ENCODE results near the gene FHAD1. TPM values are rescaled to one million over a fixed set of nuclear protein-coding genes. Genes with fewer than 3 reads are reported as not detected.

Gene FHAD1
- total and polyA plus RNA-seq, 2 of the 13 experiments (the other 11 are each of a cell fraction or from before 2014, with no cell fraction given) = not detected

GRCh38 chr1:15207031-15207828 is 39.8 kb upstream of the FHAD1 start:
- Histone ChIP-seq H3K9me3 (ENCODE audit: low read length) (no peaks in the 10 kb centered on the region), H3K4me3 (replicated peaks in 1 of 3; ENCODE audit: insufficient read depth in 1 of 3, low read depth in 2 of 3, low read length in 3 of 3) (no peak overlapping the region), H3K27me3 (ENCODE audit: control insufficient read depth in 1 of 2, insufficient read depth in 2 of 2, low read length in 2 of 2) (no peaks in the 10 kb centered on the region), H3K4me1 (ENCODE audit: insufficient read depth, low read length) (peaks cover 48% of the 10 kb centered on the region), H3K4me2 (ENCODE audit: low read depth, low read length) (peak overlapping the region; percentile 42), H4K20me1 (ENCODE audit: insufficient read depth, low read length) (peaks cover 14% of the 10 kb centered on the region; the same call in 1 of the 2 replicates), H3K9ac (ENCODE audit: insufficient read depth, low read depth, low read length) (no peak overlapping the region), H3K36me3 (replicated peaks in 1 of 2; ENCODE audit: control insufficient read depth in 1 of 2, insufficient read depth in 2 of 2, low read length in 2 of 2) (peaks cover 1 to 17% of the 10 kb centered on the region in 2 experiments), H2AFZ (ENCODE audit: low read length) (no peak overlapping the region), H3K27ac (ENCODE audit: extremely low read length, insufficient read depth, low read length) (peak overlapping the region; percentile 14), H3K79me2 (ENCODE audit: insufficient read depth, low read length) (peaks cover 14% of the 10 kb centered on the region)
- intact Hi-C loops (cut with micrococcal nuclease; ENCODE audit: unreplicated experiment) (loop anchor here (2.0 kb wide), 2 partner anchors 66 to 96 kb away; no protein-coding TSS in a partner anchor), in situ Hi-C loops (cut with HindIII; ENCODE audit: extremely low pct_ligation_motif_present, low pct_unique_long_range_greater_than_20kb) (no loop called here)
- ChIA-PET CTCF (ENCODE audit: low intra/inter-chr PET ratio, low total read pairs) (no interaction called here), POLR2A (interaction anchor here (1.6 to 1.7 kb wide), 2 partner anchors 25 to 54 kb away, joined by 3 to 8 read pairs; partner anchors contain the start of gene TMEM51)
- 80% methylated on average over 24 of the region's 25 CpGs for WGBS (ENCODE audit: low lambda C conversion rate)
- FAIRE-seq (no peak), DNase-seq (ENCODE audit: low spot score) (no peak), ATAC-seq (peak; percentile 15; the same call in 2 of the 3 replicates)
- BruUV-seq (replicated peaks) = no TSS peak
- TF ChIP-seq TCF7 (IDR thresholded peaks at IDR 0.05; ENCODE audit: low read depth) (no peak), GABPA (IDR thresholded peaks at IDR 0.05; ENCODE audit: low read depth, low read length) (no peak), GABPA (CRISPR knock-in tag; IDR thresholded peaks at IDR 0.05; ENCODE audit: low read depth) (no peak), ZBTB20 (CRISPR knock-in tag; IDR thresholded peaks at IDR 0.05; ENCODE audit: borderline replicate concordance, low read depth) (no peak), BRCA1 (CRISPR knock-in tag; IDR thresholded peaks at IDR 0.05) (no peak), ZIK1 (CRISPR knock-in tag; IDR thresholded peaks at IDR 0.05; ENCODE audit: borderline replicate concordance, low read depth) (no peak), ZNF446 (CRISPR knock-in tag; IDR thresholded peaks at IDR 0.05) (no peak), CHCHD3 (CRISPR knock-in tag; IDR thresholded peaks at IDR 0.05) (no peak), ZNF713 (CRISPR knock-in tag; IDR thresholded peaks at IDR 0.05) (0 out of 2 replicates have a peak, but pooled peaks have one; percentile 37), ZFP91 (CRISPR knock-in tag; IDR thresholded peaks at IDR 0.05; ENCODE audit: borderline replicate concordance) (peak; percentile 56; the same call in 1 of the 2 replicates), HOXA7 (CRISPR knock-in tag; IDR thresholded peaks at IDR 0.05) (no peak), ZNF441 (CRISPR knock-in tag; IDR thresholded peaks at IDR 0.05; ENCODE audit: borderline replicate concordance) (no peak), HIVEP1 (CRISPR knock-in tag; IDR thresholded peaks at IDR 0.05) (0 out of 2 replicates have a peak, but pooled peaks have one; percentile 38), ZEB1 (IDR thresholded peaks at IDR 0.05; ENCODE audit: insufficient replicate concordance, low read depth) (no peak), CBX2 (IDR thresholded peaks at IDR 0.05; ENCODE audit: low read depth, low read length) (no peak), CBX2 (CRISPR knock-in tag; IDR thresholded peaks at IDR 0.05; ENCODE audit: low read depth) (no peak), ATF7 (IDR thresholded peaks at IDR 0.05) (no peak), ATF7 (CRISPR knock-in tag; IDR thresholded peaks at IDR 0.05) (no peak), NFE2L2 (IDR thresholded peaks at IDR 0.05; ENCODE audit: low read length) (no peak), ZSCAN30 (CRISPR knock-in tag; IDR thresholded peaks at IDR 0.05) (no peak), SP5 (CRISPR knock-in tag; IDR thresholded peaks at IDR 0.05; ENCODE audit: borderline replicate concordance, low read depth) (no peak)
- TF ChIP-seq, protein P1, sequence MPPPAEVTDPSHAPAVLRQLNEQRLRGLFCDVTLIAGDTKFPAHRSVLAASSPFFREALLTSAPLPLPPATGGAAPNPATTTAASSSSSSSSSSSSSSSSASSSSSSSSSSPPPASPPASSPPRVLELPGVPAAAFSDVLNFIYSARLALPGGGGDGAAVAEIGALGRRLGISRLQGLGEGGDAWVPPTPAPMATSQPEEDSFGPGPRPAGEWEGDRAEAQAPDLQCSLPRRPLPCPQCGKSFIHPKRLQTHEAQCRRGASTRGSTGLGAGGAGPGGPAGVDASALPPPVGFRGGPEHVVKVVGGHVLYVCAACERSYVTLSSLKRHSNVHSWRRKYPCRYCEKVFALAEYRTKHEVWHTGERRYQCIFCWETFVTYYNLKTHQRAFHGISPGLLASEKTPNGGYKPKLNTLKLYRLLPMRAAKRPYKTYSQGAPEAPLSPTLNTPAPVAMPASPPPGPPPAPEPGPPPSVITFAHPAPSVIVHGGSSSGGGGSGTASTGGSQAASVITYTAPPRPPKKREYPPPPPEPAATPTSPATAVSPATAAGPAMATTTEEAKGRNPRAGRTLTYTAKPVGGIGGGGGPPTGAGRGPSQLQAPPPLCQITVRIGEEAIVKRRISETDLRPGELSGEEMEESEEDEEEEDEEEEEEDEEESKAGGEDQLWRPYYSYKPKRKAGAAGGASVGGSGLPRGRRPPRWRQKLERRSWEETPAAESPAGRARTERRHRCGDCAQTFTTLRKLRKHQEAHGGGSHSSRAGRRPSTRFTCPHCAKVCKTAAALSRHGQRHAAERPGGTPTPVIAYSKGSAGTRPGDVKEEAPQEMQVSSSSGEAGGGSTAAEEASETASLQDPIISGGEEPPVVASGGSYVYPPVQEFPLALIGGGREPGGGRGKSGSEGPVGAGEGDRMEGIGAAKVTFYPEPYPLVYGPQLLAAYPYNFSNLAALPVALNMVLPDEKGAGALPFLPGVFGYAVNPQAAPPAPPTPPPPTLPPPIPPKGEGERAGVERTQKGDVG (CRISPR knock-in tag; IDR thresholded peaks at IDR 0.05; ENCODE audit: borderline replicate concordance) = peak; percentile 81; the same call in 1 of the 2 replicates

Data from HepG2 (cell line).